Mammary epithelial cell (primary cell): ENCODE measurements around the gene CALN1.

Experiments
- EZH2 ChIP-seq: IDR thresholded peaks from 2 replicates; pipeline ENCODE4 v1.6.1; 2012; ENCODE audit warnings: low read length, inconsistent platforms, borderline replicate concordance
- TF ChIP-seq, protein P1 (sequence below), 2 donors: IDR thresholded peaks in 1 of 2; conservative IDR thresholded peaks in 1 of 2; 2 replicates each; pipeline ENCODE4 v1.5.1; 2011 to 2012; ENCODE audit warnings: inconsistent platforms in 2 of 2, low read length in 2 of 2, mild to moderate bottlenecking in 2 of 2, control low read depth in 1 of 2, low read depth in 1 of 2; ENCODE audit not compliant: insufficient read depth in 1 of 2; ENCODE audit errors: extremely low read depth in 1 of 2

DNA sequence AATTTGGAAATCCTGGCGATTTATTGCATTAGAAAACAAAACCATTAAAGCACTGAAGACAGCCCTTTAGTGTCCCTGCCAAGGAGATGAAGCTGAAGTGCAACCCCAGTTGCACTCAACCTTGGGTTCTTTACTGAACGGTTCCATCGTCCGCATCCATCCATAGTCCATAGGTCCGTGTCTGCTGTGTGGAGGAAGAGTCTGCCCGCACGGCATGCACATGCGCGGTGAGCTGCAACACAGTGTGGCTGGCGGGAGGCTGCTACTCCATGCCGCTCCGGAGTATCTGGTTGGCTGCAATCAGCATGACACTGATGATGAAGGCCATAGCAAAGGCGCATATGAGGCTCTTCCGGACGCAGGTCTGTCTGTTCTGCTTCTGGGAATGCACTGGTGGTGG lies 624.6 kb downstream of the CALN1 start:
- TF ChIP-seq, protein P1, sequence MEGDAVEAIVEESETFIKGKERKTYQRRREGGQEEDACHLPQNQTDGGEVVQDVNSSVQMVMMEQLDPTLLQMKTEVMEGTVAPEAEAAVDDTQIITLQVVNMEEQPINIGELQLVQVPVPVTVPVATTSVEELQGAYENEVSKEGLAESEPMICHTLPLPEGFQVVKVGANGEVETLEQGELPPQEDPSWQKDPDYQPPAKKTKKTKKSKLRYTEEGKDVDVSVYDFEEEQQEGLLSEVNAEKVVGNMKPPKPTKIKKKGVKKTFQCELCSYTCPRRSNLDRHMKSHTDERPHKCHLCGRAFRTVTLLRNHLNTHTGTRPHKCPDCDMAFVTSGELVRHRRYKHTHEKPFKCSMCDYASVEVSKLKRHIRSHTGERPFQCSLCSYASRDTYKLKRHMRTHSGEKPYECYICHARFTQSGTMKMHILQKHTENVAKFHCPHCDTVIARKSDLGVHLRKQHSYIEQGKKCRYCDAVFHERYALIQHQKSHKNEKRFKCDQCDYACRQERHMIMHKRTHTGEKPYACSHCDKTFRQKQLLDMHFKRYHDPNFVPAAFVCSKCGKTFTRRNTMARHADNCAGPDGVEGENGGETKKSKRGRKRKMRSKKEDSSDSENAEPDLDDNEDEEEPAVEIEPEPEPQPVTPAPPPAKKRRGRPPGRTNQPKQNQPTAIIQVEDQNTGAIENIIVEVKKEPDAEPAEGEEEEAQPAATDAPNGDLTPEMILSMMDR (conservative IDR thresholded peaks at IDR 0.05 in 1 of 2, IDR thresholded peaks at IDR 0.05 in 1 of 2; ENCODE audit: extremely low read depth in 1 of 2, insufficient read depth in 1 of 2, low read depth in 1 of 2, low read length in 2 of 2), result no peak
- no peak for TF ChIP-seq EZH2
